SK-N-MC (cell line): ENCODE data around the gene TIMMDC1.

Experiments
- EZH2 ChIP-seq: fragments of 200-600 bp; sonication (generic); IDR thresholded peaks from one replicate; pipeline ENCODE4 v1.6.1; 2017; ENCODE audit warnings: antibody characterized with exemption
- FOXP2 ChIP-seq: optimal IDR thresholded peaks from 2 replicates; pipeline ENCODE3; 2011; ENCODE audit warnings: mild to moderate bottlenecking, moderate library complexity; ENCODE audit not compliant: insufficient read depth; ENCODE audit errors: extremely low read length, control extremely low read depth
- POLR2AphosphoS5 ChIP-seq: IDR thresholded peaks from 2 replicates; pipeline ENCODE4 v1.6.1; 2012; ENCODE audit warnings: mild to moderate bottlenecking, low read depth, low read length, borderline replicate concordance

DNA sequence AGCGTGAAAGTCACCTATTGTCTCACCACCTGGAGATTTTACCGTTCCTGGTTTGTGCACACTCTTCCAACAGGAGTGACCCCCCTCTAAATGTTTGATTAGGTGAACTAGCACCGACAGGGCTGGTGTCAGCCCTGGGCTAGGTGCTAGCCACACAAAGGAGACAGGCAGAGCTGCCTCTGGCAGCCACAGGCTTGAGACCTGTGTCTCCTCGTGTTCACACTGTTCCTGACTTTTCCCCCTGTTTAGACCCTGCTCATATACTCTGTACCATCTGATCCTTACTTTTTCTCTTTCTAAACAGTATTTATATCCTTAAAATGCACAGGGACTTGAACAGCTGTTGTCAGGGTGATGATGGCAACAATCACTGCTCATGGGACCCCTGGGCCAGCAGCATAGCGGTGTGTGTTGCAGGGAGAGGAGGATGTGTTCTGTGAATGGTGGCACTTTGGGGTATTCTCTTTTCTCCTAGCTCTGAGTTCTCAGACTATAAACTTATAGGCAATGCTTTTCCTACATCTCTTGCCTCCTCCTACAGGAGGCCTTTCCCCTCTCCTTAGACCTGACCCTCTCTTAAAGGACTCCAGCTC, 55.6 kb downstream of the TIMMDC1 start:
- TF ChIP-seq EZH2 (no peak), POLR2AphosphoS5 (no peak), FOXP2 (no peak)
